Progenitor cell of endocrine pancreas (in vitro differentiated cells): ENCODE data around the gene PLA2G4D. TPM values are rescaled to one million over a fixed set of nuclear protein-coding genes. Genes with fewer than 3 reads are reported as not detected.

ENCODE experiments used
- DNase-seq: peaks from one replicate; pipeline ENCODE4 v3.0.0; 2021; ENCODE audit warnings: low spot score; ENCODE audit not compliant: unreplicated experiment
- H3K27ac Mint-ChIP-seq: 2 replicates; pipeline ENCODE4 v1.8.0; 2021; ENCODE audit warnings: mild to moderate bottlenecking, moderate library complexity, mixed read lengths
- H3K27me3 Mint-ChIP-seq: 2 replicates; pipeline ENCODE4 v1.8.0; 2021; ENCODE audit warnings: mixed read lengths
- H3K36me3 Mint-ChIP-seq: 2 replicates; pipeline ENCODE4 v1.8.0; 2022; ENCODE audit warnings: mixed read lengths; ENCODE audit not compliant: insufficient read depth
- H3K4me1 Mint-ChIP-seq: 2 replicates; pipeline ENCODE4 v1.8.0; 2021; ENCODE audit warnings: low read depth, mixed read lengths
- H3K4me3 Mint-ChIP-seq: 2 replicates; pipeline ENCODE4 v1.8.0; 2021; ENCODE audit warnings: low read depth, mild to moderate bottlenecking, moderate library complexity, mixed read lengths
- H3K9me3 Mint-ChIP-seq: 2 replicates; pipeline ENCODE4 v1.8.0; 2021; ENCODE audit warnings: low read depth, mixed read lengths
- long read RNA-seq: library from polyadenylated mRNA; unstranded; transcript quantifications from one replicate; pipeline ENCODE4 v2.0.0, GENCODE V29; 2020
- total RNA-seq: library from RNA; stranded (reverse); gene quantifications from 2 replicates; pipeline ENCODE4 v1.2.1, GENCODE V29; 2021
- TF ChIP-seq, protein P1 (sequence below): fragments of 200-600 bp; sonication (generic); IDR thresholded peaks from one replicate; pipeline ENCODE4 v1.5.0; 2021; ENCODE audit warnings: antibody characterized with exemption, mild to moderate bottlenecking; ENCODE audit not compliant: unreplicated experiment

PLA2G4D gene
- total RNA-seq, result not detected in 2 replicates
- long read RNA-seq, result 0 reads

DNA sequence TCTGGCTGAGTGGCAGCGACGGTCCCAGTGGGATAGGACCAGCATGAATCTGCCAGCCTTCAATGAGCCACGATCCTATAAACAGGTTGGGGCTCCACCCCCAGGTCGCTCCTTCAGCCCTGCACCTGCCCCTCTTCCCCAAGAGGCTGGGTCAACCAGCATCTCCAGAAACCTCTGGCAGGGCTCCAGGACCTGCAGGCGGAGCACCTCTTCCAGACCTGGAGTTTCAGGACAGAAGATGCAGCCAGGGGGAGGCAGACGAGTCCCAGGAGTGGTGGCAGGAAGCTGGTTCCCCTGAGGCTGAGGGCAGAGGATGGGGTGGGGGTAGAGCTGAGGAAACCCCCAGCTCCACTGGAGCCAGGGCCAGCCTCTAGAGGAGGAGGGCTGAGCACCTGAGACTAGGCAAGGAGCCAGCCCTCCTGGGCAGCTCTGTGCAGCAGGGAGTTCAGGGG is at the start of gene PLA2G4D:
PLA2G4D (minus strand) TSS at position 51 of the 452 bp plus-strand sequence. CDS start 103 bp downstream, outside the sequence.
- no peak for DNase-seq
- Mint-ChIP-seq H3K27ac (no peak within 1 kb of the TSS), H3K9me3 (no peaks in the 10 kb centered on the region)

DNA sequence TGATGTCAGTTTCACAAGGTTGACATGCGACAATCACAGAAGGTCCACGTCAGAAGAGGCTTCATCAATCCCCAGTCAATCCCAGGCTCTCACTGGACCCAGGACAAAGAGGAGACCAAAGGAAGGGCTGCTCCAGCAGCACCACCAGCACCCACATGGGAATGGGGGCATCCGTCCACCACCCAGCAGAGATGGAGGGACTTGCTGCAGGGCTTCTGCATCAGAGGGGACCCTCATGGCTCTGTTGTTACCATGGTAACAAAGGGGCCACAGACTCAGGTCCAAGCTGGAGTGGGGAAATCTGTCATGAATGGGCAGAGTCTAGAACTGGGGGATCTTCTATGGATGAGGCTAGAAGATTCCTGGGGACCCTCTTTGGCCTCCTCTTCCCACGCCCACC is 49.0 kb upstream of the PLA2G4D start:
- Mint-ChIP-seq H3K4me3 (no peak overlapping the region), H3K4me1 (peaks cover 1% of the 10 kb centered on the region), H3K9me3 (peaks cover 12% of the 10 kb centered on the region), H3K27ac (no peak overlapping the region), H3K27me3 (peaks cover 4% of the 10 kb centered on the region), H3K36me3 (no peaks in the 10 kb centered on the region)
- TF ChIP-seq, protein P1, sequence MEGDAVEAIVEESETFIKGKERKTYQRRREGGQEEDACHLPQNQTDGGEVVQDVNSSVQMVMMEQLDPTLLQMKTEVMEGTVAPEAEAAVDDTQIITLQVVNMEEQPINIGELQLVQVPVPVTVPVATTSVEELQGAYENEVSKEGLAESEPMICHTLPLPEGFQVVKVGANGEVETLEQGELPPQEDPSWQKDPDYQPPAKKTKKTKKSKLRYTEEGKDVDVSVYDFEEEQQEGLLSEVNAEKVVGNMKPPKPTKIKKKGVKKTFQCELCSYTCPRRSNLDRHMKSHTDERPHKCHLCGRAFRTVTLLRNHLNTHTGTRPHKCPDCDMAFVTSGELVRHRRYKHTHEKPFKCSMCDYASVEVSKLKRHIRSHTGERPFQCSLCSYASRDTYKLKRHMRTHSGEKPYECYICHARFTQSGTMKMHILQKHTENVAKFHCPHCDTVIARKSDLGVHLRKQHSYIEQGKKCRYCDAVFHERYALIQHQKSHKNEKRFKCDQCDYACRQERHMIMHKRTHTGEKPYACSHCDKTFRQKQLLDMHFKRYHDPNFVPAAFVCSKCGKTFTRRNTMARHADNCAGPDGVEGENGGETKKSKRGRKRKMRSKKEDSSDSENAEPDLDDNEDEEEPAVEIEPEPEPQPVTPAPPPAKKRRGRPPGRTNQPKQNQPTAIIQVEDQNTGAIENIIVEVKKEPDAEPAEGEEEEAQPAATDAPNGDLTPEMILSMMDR, result no peak
- DNase-seq, result no peak

More for the DNA sequence above, at the start of gene PLA2G4D:
- Mint-ChIP-seq H3K36me3 (no peaks in the 10 kb centered on the region), H3K27me3 (peaks cover 10% of the 10 kb centered on the region), H3K4me3 (no peak within 1 kb of the TSS), H3K4me1 (peaks cover 2% of the 10 kb centered on the region)
- TF ChIP-seq, protein P1, result no peak

DNA sequence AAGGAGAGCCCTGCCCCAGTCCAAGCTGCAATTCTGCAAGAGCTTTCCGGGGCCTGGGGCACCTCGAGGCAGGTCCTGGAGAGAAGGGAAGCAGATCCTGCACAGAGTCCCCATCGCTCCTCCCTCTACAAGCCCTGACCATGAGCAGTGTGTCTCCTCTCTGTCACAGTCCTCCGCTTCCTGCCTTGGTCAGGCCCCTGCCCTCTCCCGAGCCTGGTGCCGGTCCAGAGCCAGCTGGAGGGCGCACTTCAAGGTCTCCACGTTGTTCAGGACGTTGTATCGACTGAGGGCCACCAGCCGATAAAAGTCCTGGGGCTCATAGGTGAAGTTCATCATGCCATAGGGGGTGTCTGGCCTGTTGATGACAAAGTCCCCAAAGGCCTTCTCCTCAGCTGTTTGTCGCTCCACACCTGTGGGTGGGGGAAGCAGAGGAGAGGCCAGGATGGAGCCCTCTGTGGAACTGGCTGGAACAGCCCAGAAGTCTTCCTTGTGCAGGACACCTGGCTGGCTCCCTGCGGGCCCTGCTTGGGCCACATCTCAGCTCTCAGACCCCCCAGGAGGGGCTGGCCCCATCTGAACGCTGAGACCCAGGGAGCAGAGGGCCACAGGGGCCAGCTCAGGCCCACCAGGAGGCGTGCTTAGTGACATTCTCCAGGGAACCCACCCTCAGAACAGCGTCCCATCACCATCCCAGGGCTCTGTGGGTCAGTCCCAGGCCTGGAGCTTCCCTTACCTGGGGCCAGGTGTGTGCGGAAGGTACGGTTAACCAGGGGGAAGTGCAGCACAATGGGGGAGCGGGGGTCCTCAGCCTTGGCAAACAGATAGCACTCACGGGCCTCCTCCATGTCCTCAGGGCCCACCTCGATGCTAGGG is 47.7 kb upstream of the PLA2G4D start:
- H3K36me3 Mint-ChIP-seq, result no peaks in the 10 kb centered on the region
- H3K4me3 Mint-ChIP-seq, result no peak overlapping the region
- peaks cover 14% of the 10 kb centered on the region for H3K9me3 Mint-ChIP-seq
- H3K4me1 Mint-ChIP-seq, result no peaks in the 10 kb centered on the region
- no peak overlapping the region for H3K27ac Mint-ChIP-seq
- peaks cover 4% of the 10 kb centered on the region for H3K27me3 Mint-ChIP-seq
- no peak for DNase-seq
- TF ChIP-seq, protein P1, result no peak

- H3K9me3 Mint-ChIP-seq, result peaks cover 14% of the 10 kb centered on the region
- no peaks in the 10 kb centered on the region for H3K36me3 Mint-ChIP-seq
- no peak overlapping the region for H3K27ac Mint-ChIP-seq
- no peak for DNase-seq
- no peak overlapping the region for H3K4me3 Mint-ChIP-seq
- TF ChIP-seq, protein P1, result no peak
- H3K4me1 Mint-ChIP-seq, result no peaks in the 10 kb centered on the region
- peaks cover 4% of the 10 kb centered on the region for H3K27me3 Mint-ChIP-seq
These were observed 46.9 kb upstream of the PLA2G4D start for GRCh38 chr15:42141246-42141645.

DNA sequence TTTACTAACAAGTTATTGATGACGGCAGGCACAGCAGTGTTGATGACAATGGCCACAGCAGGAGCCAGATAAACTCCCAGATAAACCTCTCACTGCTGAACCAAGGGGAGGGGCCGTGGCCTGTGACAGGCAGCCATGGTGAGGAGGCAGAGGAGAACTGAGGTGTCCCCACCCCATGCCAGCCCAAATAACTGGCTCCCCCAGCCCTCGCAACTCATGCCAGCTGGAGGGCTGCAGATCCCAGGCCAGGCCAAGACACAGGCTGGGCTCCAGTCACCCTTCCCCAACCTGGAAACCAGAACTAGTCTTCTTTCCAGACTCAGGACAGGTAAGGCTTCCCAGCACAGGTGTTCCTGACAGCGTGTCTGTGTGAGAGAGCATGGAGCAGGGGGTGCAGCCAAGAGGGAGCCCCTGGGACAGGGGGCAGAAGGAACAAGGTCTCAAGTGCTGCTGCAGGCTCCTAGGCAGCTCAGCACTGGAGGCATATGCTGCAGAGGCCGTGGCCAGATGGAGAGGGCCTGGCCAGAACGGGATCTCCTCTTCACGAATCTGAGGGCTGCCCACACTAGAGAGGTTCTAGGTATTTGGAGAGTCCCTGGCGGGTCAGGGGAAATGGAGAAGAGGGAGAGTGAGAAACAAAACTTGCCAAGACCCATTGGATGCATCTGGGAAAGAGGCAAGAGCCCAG is 46.2 kb upstream of the PLA2G4D start:
- DNase-seq, result no peak

More for the DNA sequence above, 46.2 kb upstream of the PLA2G4D start:
- H3K36me3 Mint-ChIP-seq, result no peaks in the 10 kb centered on the region
- peaks cover 4% of the 10 kb centered on the region for H3K27me3 Mint-ChIP-seq
- no peak overlapping the region for H3K27ac Mint-ChIP-seq
- H3K9me3 Mint-ChIP-seq, result peaks cover 14% of the 10 kb centered on the region
- TF ChIP-seq, protein P1, result no peak
- H3K4me1 Mint-ChIP-seq, result no peaks in the 10 kb centered on the region
- no peak overlapping the region for H3K4me3 Mint-ChIP-seq
